Thyroid gland (tissue), 4 donors: ENCODE measurements around the gene CBLB. TPM values are rescaled to one million over a fixed set of nuclear protein-coding genes. Genes with fewer than 3 reads are reported as not detected.

Experiments used
- DNase-seq, 2 donors: peaks; one replicate each; pipeline ENCODE4 v3.0.0-alpha.2; 2019
- H3K27ac ChIP-seq, 3 donors: fragments of 200-600 bp; sonication (generic); 1 replicate in 2 of 3; 2 replicates in 1 of 3; pipeline ENCODE4 v1.5.1; 2016 to 2019; ENCODE audit warnings: mild to moderate bottlenecking in 1 of 3, moderate library complexity in 1 of 3
- H3K27me3 ChIP-seq: fragments of 200-600 bp; sonication (generic); one replicate; pipeline ENCODE4 v1.5.1; 2019
- H3K36me3 ChIP-seq, 2 donors: fragments of 200-600 bp; sonication (generic); one replicate each; pipeline ENCODE4 v1.5.1; 2016 to 2019
- H3K4me1 ChIP-seq, 2 donors: fragments of 200-600 bp; sonication (generic); one replicate each; pipeline ENCODE4 v1.5.1; 2017 to 2019
- H3K4me3 ChIP-seq, 3 donors: fragments of 200-600 bp; sonication (generic); replicated peaks in 1 of 3; 1 replicate in 2 of 3; 2 replicates in 1 of 3; pipeline ENCODE4 v1.5.1; 2016; ENCODE audit warnings: mild to moderate bottlenecking in 1 of 3
- H3K9me3 ChIP-seq: fragments of 200-600 bp; sonication (generic); one replicate; pipeline ENCODE4 v1.5.1; 2017
- CTCF ChIP-seq, 6 experiments: fragments of 200-600 bp in 3 of 6; fragments of 450-650 bp in 3 of 6; sonication (generic) in 3 of 6; IDR thresholded peaks; one replicate each; pipeline ENCODE4 v1.5.1; 2016 to 2019; ENCODE audit warnings: antibody characterized with exemption in 6 of 6, mild to moderate bottlenecking in 2 of 6, inconsistent platforms in 1 of 6, moderate library complexity in 1 of 6
- POLR2A ChIP-seq, 2 donors: fragments of 450-650 bp; IDR thresholded peaks; one replicate each; pipeline ENCODE4 v1.6.1; 2017; ENCODE audit warnings: antibody characterized with exemption in 2 of 2, mild to moderate bottlenecking in 2 of 2, moderate library complexity in 1 of 2
- WGBS, 2 donors: methylation state at CpG; one replicate each; pipeline ENCODE4 v1.1.5; 2017; 5-methylcytosine and 5-hydroxymethylcytosine counted together
- intact Hi-C: fragments of 100-400 bp; cut with DNase I; formaldehyde crosslinking; loops from one replicate; pipeline ENCODE4 v1.15.1; 2023
- total RNA-seq, 4 donors: library from RNA; depleted of rRNA; stranded (reverse); fragments of >200 nt; gene quantifications; one replicate each; pipeline ENCODE4 v1.2.3, GENCODE V29; 2016

The CBLB gene
- total RNA-seq, 4 donors from 2014 or later = 61.8 to 119 (median 83.4) TPM

- 88 to 94% methylated on average over 4 of the region's 4 CpGs for WGBS, 2 donors
- H3K4me1 ChIP-seq = peaks cover 40 to 48% of the 10 kb centered on the region in 2 donors
- intact Hi-C loops = no loop called here
Measured at GRCh38 chr3:105864212-105864611, 4.6 kb downstream of the CBLB start.

GRCh38 chr3:105863608-105864007, 5.2 kb downstream of the CBLB start:
- Histone ChIP-seq H3K36me3 (peaks cover 0 to 2% of the 10 kb centered on the region in 2 donors), H3K4me1 (peaks cover 40 to 48% of the 10 kb centered on the region in 2 donors), H3K27ac (no peak overlapping the region), H3K4me3 (no peak overlapping the region), H3K27me3 (no peaks in the 10 kb centered on the region), H3K9me3 (no peaks in the 10 kb centered on the region)
- intact Hi-C loops = no loop called here
- no peak for DNase-seq
- TF ChIP-seq POLR2A (IDR thresholded peaks at IDR 0.05) = no peak
- no peak for TF ChIP-seq CTCF (IDR thresholded peaks at IDR 0.05)
- 89% methylated on average over 1 of the region's 1 CpG for WGBS, 2 donors

More at GRCh38 chr3:105864212-105864611, 4.6 kb downstream of the CBLB start:
- no peak for DNase-seq
- no peaks in the 10 kb centered on the region for H3K9me3 ChIP-seq
- TF ChIP-seq POLR2A (IDR thresholded peaks at IDR 0.05) (no peak), CTCF (IDR thresholded peaks at IDR 0.05) (no peak)
- peak overlapping the region in 2 of 3 donors; percentile 31 to 41 for H3K27ac ChIP-seq
- peaks cover 0 to 2% of the 10 kb centered on the region in 2 donors for H3K36me3 ChIP-seq
- H3K27me3 ChIP-seq = no peaks in the 10 kb centered on the region
- no peak overlapping the region for H3K4me3 ChIP-seq

GRCh38 chr3:105862217-105862616, 6.6 kb downstream of the CBLB start:
- peaks cover 40 to 47% of the 10 kb centered on the region in 2 donors for H3K4me1 ChIP-seq

GRCh38 chr3:105860641-105861040, 8.2 kb downstream of the CBLB start:
- Histone ChIP-seq H3K36me3 (peaks cover 0 to 5% of the 10 kb centered on the region in 2 donors), H3K4me1 (peaks cover 33 to 34% of the 10 kb centered on the region in 2 donors), H3K27me3 (no peaks in the 10 kb centered on the region), H3K27ac (peak overlapping the region; percentile 4 to 41 (median 9)), H3K4me3 (no peak overlapping the region), H3K9me3 (no peaks in the 10 kb centered on the region)
- TF ChIP-seq CTCF (IDR thresholded peaks at IDR 0.05) (no peak), POLR2A (IDR thresholded peaks at IDR 0.05) (no peak)
- intact Hi-C loops = no loop called here
- DNase-seq = no peak
- WGBS, 2 donors = 55 to 72% methylated on average over 1 of the region's 1 CpG

More at GRCh38 chr3:105862217-105862616, 6.6 kb downstream of the CBLB start:
- WGBS, 2 donors = 28 to 44% methylated on average over 3 of the region's 3 CpGs
- Histone ChIP-seq H3K36me3 (peaks cover 0 to 5% of the 10 kb centered on the region in 2 donors), H3K4me3 (no peak overlapping the region), H3K27ac (no peak overlapping the region), H3K27me3 (no peaks in the 10 kb centered on the region), H3K9me3 (no peaks in the 10 kb centered on the region)
- intact Hi-C loops = no loop called here
- DNase-seq = no peak
- TF ChIP-seq POLR2A (IDR thresholded peaks at IDR 0.05) = no peak
- TF ChIP-seq CTCF (IDR thresholded peaks at IDR 0.05) = no peak

GRCh38 chr3:105858017-105858416, 10.8 kb downstream of the CBLB start:
- 93 to 95% methylated on average over 3 of the region's 3 CpGs for WGBS, 2 donors
- peaks cover 16 to 26% of the 10 kb centered on the region in 2 donors for H3K4me1 ChIP-seq
- no peak overlapping the region for H3K27ac ChIP-seq
- intact Hi-C loops = no loop called here
- H3K9me3 ChIP-seq = no peaks in the 10 kb centered on the region
- no peak overlapping the region for H3K4me3 ChIP-seq
- H3K36me3 ChIP-seq = peaks cover 2 to 6% of the 10 kb centered on the region in 2 donors
- no peaks in the 10 kb centered on the region for H3K27me3 ChIP-seq
- TF ChIP-seq POLR2A (IDR thresholded peaks at IDR 0.05) (no peak), CTCF (IDR thresholded peaks at IDR 0.05) (no peak)
- no peak for DNase-seq
